SK-N-SH (cell line): Measurements from ENCODE around the gene NPAS3. TPM values are rescaled to one million over a fixed set of nuclear protein-coding genes. Genes with fewer than 3 reads are reported as not detected.

Experiments used
- CTCF ChIA-PET: fragments of 300-600, 350-600 bp; formaldehyde crosslinking; extraction: SDS; loops from one replicate; lab custom pipeline; 2021; lab: Yijun Ruan, JAX
- POLR2A ChIA-PET: fragments of 350-600 bp; sonication (Branson Sonifier 250); formaldehyde crosslinking; extraction: SDS; loops from one replicate; lab custom pipeline; 2020; ENCODE audit warnings: antibody characterized with exemption, inconsistent platforms; lab: Yijun Ruan, JAX
- DNase-seq: peaks from one replicate; pipeline ENCODE4 v3.0.0; 2012
- H2AFZ ChIP-seq: fragments of 200-600 bp; sonication (generic); 2 replicates; pipeline ENCODE4 v1.8.1; 2016; ENCODE audit warnings: antibody characterized with exemption, mild to moderate bottlenecking, low read depth
- H3F3A ChIP-seq: fragments of 200-600 bp; sonication (generic); replicated peaks from 2 replicates; pipeline ENCODE3; 2016; ENCODE audit warnings: antibody characterized with exemption, mild to moderate bottlenecking; ENCODE audit not compliant: insufficient read depth
- H3K27ac ChIP-seq, 2 experiments: fragments of 200-500 bp in 1 of 2; fragments of 200-600 bp in 1 of 2; sonication (Bioruptor generic) in 1 of 2; sonication (generic), shearing (Covaris generic) in 1 of 2; 2 replicates each; pipeline versions ENCODE4 v1.5.1 to v1.6.1; 2014 to 2016; ENCODE audit warnings: low read depth in 2 of 2, inconsistent platforms in 1 of 2, low read length in 1 of 2, mild to moderate bottlenecking in 1 of 2, mixed read lengths in 1 of 2
- H3K27me3 ChIP-seq: fragments of 200-600 bp; sonication (generic), shearing (Covaris generic); 2 replicates; pipeline ENCODE4 v1.6.1; 2016; ENCODE audit warnings: mixed run types; ENCODE audit not compliant: insufficient read depth
- H3K36me3 ChIP-seq, 2 experiments: fragments of 200-500 bp in 1 of 2; fragments of 200-600 bp in 1 of 2; sonication (Bioruptor generic) in 1 of 2; sonication (generic) in 1 of 2; replicated peaks in 1 of 2; 2 replicates each; pipeline versions ENCODE3 to v1.5.1; 2014 to 2016; ENCODE audit warnings: low read length in 1 of 2, mild to moderate bottlenecking in 1 of 2; ENCODE audit not compliant: insufficient read depth in 2 of 2, control insufficient read depth in 1 of 2
- H3K4me1 ChIP-seq, 2 experiments: fragments of 200-500 bp in 1 of 2; fragments of 200-600 bp in 1 of 2; sonication (Bioruptor generic) in 1 of 2; sonication (generic), shearing (Covaris generic) in 1 of 2; 2 replicates each; pipeline versions ENCODE4 v1.5.1 to v1.6.1; 2014 to 2016; ENCODE audit warnings: low read depth in 1 of 2, low read length in 1 of 2, mixed run types in 1 of 2; ENCODE audit not compliant: insufficient read depth in 2 of 2, control insufficient read depth in 1 of 2
- H3K4me2 ChIP-seq: fragments of 200-600 bp; sonication (generic), shearing (Covaris generic); 2 replicates; pipeline ENCODE4 v1.6.1; 2017; ENCODE audit warnings: mixed run types
- H3K4me3 ChIP-seq, 2 experiments: fragments of 200-500 bp in 1 of 2; fragments of 200-600 bp in 1 of 2; sonication (Bioruptor generic) in 1 of 2; sonication (generic), shearing (Covaris generic) in 1 of 2; 2 replicates each; pipeline versions ENCODE4 v1.5.1 to v1.8.1; 2014 to 2016; ENCODE audit warnings: low read depth in 2 of 2, inconsistent platforms in 1 of 2, low read length in 1 of 2, mild to moderate bottlenecking in 1 of 2, mixed read lengths in 1 of 2, moderate library complexity in 1 of 2
- H3K79me2 ChIP-seq: fragments of 200-600 bp; sonication (generic); 2 replicates; pipeline ENCODE4 v1.8.1; 2017; ENCODE audit warnings: mild to moderate bottlenecking; ENCODE audit not compliant: insufficient read depth
- H3K9ac ChIP-seq: fragments of 200-600 bp; sonication (generic); 2 replicates; pipeline ENCODE4 v1.6.1; 2017; ENCODE audit warnings: mixed run types
- H3K9me2 ChIP-seq: fragments of 200-600 bp; sonication (generic); 2 replicates; pipeline ENCODE4 v1.6.1; 2017; ENCODE audit warnings: mixed run types
- H3K9me3 ChIP-seq: fragments of 200-600 bp; sonication (generic); 2 replicates; pipeline ENCODE4 v1.6.1; 2017; ENCODE audit warnings: mixed run types, mild to moderate bottlenecking, moderate library complexity
- H4K20me1 ChIP-seq: fragments of 200-600 bp; sonication (generic); 2 replicates; pipeline ENCODE4 v1.6.1; 2017; ENCODE audit warnings: mild to moderate bottlenecking, mixed run types; ENCODE audit not compliant: insufficient read depth
- CTCF ChIP-seq: fragments of 200-600 bp; sonication (generic); IDR thresholded peaks from 2 replicates; pipeline ENCODE4 v1.6.1; 2017; ENCODE audit warnings: antibody characterized with exemption, mild to moderate bottlenecking, moderate library complexity
- FOXJ3 ChIP-seq: sonication (generic); formaldehyde crosslinking; IDR thresholded peaks from 2 replicates; pipeline ENCODE4 v1.5.1; 2020; ENCODE audit warnings: mild to moderate bottlenecking, missing genetic modification reagents
- NRF1 ChIP-seq: IDR thresholded peaks from 2 replicates; pipeline ENCODE4 v1.6.1; 2012; ENCODE audit warnings: low read depth, mild to moderate bottlenecking, low read length
- RAD21 ChIP-seq: IDR thresholded peaks from 2 replicates; pipeline ENCODE4 v1.6.1; 2012; ENCODE audit warnings: mild to moderate bottlenecking, low read length
- RCOR1 ChIP-seq: fragments of 150-350 bp; IDR thresholded peaks from 2 replicates; pipeline ENCODE4 v1.6.1; 2017; ENCODE audit warnings: antibody characterized with exemption, low read length
- REST ChIP-seq: IDR thresholded peaks from 2 replicates; pipeline ENCODE4 v1.6.1; 2012; ENCODE audit warnings: mild to moderate bottlenecking, low read depth, low read length, moderate library complexity
- RXRA ChIP-seq: IDR thresholded peaks from 2 replicates; pipeline ENCODE4 v1.4.0; 2012; ENCODE audit warnings: low read depth, mild to moderate bottlenecking, borderline replicate concordance
- SIN3A ChIP-seq: IDR thresholded peaks from 2 replicates; pipeline ENCODE4 v1.6.1; 2012; ENCODE audit warnings: low read depth, mild to moderate bottlenecking, low read length, moderate library complexity, borderline replicate concordance
- SMC3 ChIP-seq: IDR thresholded peaks from 2 replicates; pipeline ENCODE4 v1.6.1; 2012; ENCODE audit warnings: low read depth, low read length, improper control_type of control experiment
- TAF1 ChIP-seq: IDR thresholded peaks from 2 replicates; pipeline ENCODE4 v1.6.1; 2012; ENCODE audit warnings: low read depth, mild to moderate bottlenecking, low read length, moderate library complexity, borderline replicate concordance
- TCF12 ChIP-seq: IDR thresholded peaks from 2 replicates; pipeline ENCODE4 v1.4.0; 2012
- YY1 ChIP-seq: IDR thresholded peaks from 2 replicates; pipeline ENCODE4 v1.4.0; 2012; ENCODE audit warnings: low read depth, mild to moderate bottlenecking
- ZBTB33 ChIP-seq: IDR thresholded peaks from 2 replicates; pipeline ENCODE4 v1.4.0; 2012; ENCODE audit warnings: low read depth, borderline replicate concordance
- WGBS: methylation state at CpG from one replicate; pipeline ENCODE4 v1.1.6; 2017; ENCODE audit warnings: low lambda C conversion rate; 5-methylcytosine and 5-hydroxymethylcytosine counted together
- polyA plus RNA-seq, 3 experiments: library from polyadenylated mRNA; depleted of rRNA; stranded (reverse); fragments of >200 nt; gene quantifications; 2 replicates each; pipeline ENCODE4 v1.2.3, GENCODE V29; 2012

NPAS3 gene
- polyA plus RNA-seq, 1 of the 3 experiments (the other 2 are of a cell fraction) = 4.3 TPM

- TF ChIP-seq ZBTB33 (no peak), REST (no peak), NRF1 (no peak), CTCF (no peak), TCF12 (no peak), SMC3 (no peak), RXRA (no peak)
Measured at GRCh38 chr14:33837943-33838683, 899.4 kb downstream of the NPAS3 start (continued).

- Histone ChIP-seq H3K4me1 (no peaks in the 10 kb centered on the region; a peak in 1 of 4 replicates), H3K79me2 (no peaks in the 10 kb centered on the region), H3K36me3 (no peaks in the 10 kb centered on the region), H3F3A (no peaks in the 10 kb centered on the region), H3K4me2 (no peak overlapping the region), H2AFZ (no peak overlapping the region), H3K9ac (no peak overlapping the region), H3K27me3 (peaks cover 6% of the 10 kb centered on the region; the same call in 1 of the 2 replicates), H3K27ac (no peak overlapping the region), H3K4me3 (no peak overlapping the region; a peak in 1 of 4 replicates), H4K20me1 (no peaks in the 10 kb centered on the region), H3K9me2 (no peaks in the 10 kb centered on the region), H3K9me3 (no peaks in the 10 kb centered on the region)
- peak; percentile 76 for DNase-seq
- CTCF ChIA-PET = interaction anchor here (0.5 to 16.4 kb wide), 35 partner anchors 10 to 492 kb away, joined by 3 to 337 read pairs (median 3); partner anchors contain the start of gene EGLN3
- TF ChIP-seq FOXJ3 (CRISPR knock-in tag) = no peak
- TF ChIP-seq CTCF = peak; percentile 87
- TF ChIP-seq TAF1 = no peak
- peak; percentile 88 for TF ChIP-seq RAD21
- peak; percentile 88 for TF ChIP-seq SMC3
- no peak; the same call in 1 of the 2 replicates for TF ChIP-seq RCOR1
- TF ChIP-seq SIN3A = no peak
- no peak for TF ChIP-seq YY1
- WGBS = 45% methylated on average over 16 of the region's 16 CpGs
- POLR2A ChIA-PET = no interaction called here
Measured at GRCh38 chr14:33839193-33840076, 900.8 kb downstream of the NPAS3 start.
